Measurements from ENCODE around the gene ACOT8. TPM values are rescaled to one million over a fixed set of nuclear protein-coding genes. Genes with fewer than 3 reads are reported as not detected.

ACOT8 gene
- total and polyA plus RNA-seq, 7 donors, result 20.2 to 32.9 (median 29.3) TPM

DNA sequence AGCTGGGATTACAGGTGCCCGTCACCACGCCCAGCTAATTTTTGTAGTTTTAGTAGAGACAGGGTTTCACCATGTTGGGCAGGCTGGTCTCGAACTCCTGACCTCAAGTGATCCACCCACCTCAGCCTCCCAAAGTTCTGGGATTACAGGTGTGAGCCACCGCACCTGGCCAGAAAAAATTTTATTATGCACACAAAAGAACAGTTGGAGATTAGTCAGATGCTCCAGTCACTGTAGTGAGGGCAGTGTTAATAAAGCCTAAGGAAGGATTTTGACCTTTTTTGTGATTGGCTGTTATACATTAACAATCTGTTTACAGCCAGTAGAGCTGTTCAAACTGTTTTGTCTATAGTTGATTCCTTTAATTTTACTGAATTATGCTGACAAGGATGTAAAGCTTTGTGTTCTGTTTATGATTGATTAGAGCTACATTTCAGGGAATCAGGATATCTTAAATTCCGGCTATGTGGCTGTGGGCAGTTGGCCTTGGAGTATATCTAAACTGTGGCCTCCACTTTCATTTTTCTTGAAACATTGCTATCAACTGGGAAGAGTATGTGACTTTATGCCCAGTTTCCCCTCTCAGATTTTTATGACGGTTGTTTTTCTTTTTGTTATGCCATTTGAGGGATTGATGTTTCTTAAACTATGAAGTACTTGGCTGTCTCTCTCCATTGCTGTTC lies 10.1 kb upstream of the ACOT8 start:
- WGBS, 3 donors, result 90 to 92% (median 90%) methylated on average over 6 of the region's 6 CpGs
- ATAC-seq (no peak), DNase-seq (no peak)
- intact Hi-C loops (cut with DNase I), result no loop called here
- Histone ChIP-seq H3K27me3 (ENCODE audit: insufficient read depth in 3 of 3, low read length in 2 of 3) (no peaks in the 10 kb centered on the region), H3K9me3 (no peaks in the 10 kb centered on the region), H3K4me1 (no peaks in the 10 kb centered on the region), H3K4me3 (no peak overlapping the region), H3K27ac (no peak overlapping the region), H3K36me3 (ENCODE audit: insufficient read depth in 1 of 2, low read depth in 1 of 2) (no peaks in the 10 kb centered on the region)
- TF ChIP-seq, protein P1, sequence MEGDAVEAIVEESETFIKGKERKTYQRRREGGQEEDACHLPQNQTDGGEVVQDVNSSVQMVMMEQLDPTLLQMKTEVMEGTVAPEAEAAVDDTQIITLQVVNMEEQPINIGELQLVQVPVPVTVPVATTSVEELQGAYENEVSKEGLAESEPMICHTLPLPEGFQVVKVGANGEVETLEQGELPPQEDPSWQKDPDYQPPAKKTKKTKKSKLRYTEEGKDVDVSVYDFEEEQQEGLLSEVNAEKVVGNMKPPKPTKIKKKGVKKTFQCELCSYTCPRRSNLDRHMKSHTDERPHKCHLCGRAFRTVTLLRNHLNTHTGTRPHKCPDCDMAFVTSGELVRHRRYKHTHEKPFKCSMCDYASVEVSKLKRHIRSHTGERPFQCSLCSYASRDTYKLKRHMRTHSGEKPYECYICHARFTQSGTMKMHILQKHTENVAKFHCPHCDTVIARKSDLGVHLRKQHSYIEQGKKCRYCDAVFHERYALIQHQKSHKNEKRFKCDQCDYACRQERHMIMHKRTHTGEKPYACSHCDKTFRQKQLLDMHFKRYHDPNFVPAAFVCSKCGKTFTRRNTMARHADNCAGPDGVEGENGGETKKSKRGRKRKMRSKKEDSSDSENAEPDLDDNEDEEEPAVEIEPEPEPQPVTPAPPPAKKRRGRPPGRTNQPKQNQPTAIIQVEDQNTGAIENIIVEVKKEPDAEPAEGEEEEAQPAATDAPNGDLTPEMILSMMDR (IDR thresholded peaks at IDR 0.05), result no peak

DNA sequence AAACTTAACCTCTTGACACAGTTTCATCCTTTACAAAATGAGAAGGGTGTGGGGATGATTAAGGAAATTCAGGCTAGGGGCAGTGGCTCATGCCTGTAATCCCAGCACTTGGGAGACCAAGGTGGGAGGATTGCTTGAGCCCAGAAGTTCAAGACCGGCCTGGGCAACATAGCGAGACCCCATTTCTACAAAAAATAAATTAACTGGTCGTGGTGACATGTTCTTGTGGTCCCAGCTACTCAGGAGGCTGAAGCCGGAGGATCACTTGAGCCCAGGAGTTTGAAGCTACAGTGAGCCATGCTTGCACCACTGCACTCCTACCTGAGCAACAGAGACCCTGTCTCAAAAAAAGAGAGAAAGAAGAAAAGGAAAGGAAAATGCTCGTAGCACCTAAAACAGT lies 9.3 kb upstream of the ACOT8 start:
- WGBS, 3 donors, result 90 to 93% (median 91%) methylated on average over 5 of the region's 5 CpGs
- Histone ChIP-seq H3K27ac (no peak overlapping the region), H3K4me3 (no peak overlapping the region), H3K27me3 (ENCODE audit: insufficient read depth in 3 of 3, low read length in 2 of 3) (no peaks in the 10 kb centered on the region), H3K4me1 (no peaks in the 10 kb centered on the region), H3K9me3 (no peaks in the 10 kb centered on the region), H3K36me3 (ENCODE audit: insufficient read depth in 1 of 2, low read depth in 1 of 2) (no peaks in the 10 kb centered on the region)
- intact Hi-C loops (cut with DNase I), result no loop called here
- DNase-seq, result no peak
- TF ChIP-seq, protein P1 (IDR thresholded peaks at IDR 0.05), result no peak
- no peak for ATAC-seq

DNA sequence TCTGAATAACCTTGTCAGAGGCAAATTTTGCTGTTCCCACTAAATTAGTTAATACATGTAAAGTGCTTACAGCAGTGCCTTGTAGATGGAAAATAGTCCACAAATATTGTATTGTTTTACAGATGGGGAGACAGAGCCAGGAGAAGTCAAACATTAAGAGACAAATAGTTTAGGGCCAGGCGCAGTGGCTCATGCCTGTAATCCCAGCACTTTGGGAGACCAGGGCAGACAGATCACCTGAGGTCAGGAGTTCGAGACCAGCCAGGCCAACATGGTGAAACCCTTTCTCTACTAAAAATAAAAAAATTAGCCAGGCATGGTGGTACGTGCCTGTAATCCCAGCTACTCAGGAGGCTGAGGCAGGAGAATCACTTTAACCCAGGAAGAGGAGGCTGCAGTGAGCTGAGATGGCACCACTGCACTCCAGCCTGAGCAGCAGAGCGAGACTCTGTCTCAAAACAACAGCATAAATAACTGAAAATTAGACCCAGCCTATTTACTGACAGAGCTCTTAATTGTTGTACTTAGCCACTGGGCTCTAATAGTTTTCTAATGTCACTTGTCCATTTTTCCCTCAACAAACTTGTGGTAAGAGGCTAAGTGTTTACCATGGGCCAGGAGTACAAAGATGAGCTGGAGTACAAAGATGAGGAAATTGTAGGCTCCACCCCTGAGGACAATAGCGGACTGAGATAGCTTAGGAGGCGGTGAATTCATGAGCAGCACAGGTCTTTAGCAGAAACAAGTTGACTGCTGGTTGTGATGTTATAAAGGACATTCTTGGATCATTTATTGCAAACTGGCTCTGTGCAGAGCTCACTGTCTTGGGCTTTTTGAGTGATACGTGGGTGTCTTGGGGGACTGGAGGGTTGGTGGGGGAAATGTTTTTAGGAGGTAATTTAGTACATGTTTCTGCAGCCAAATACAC lies 6.6 kb upstream of the ACOT8 start:
- no peaks in the 10 kb centered on the region for H3K9me3 ChIP-seq
- ATAC-seq, result no peak
- no peaks in the 10 kb centered on the region for H3K36me3 ChIP-seq (ENCODE audit: insufficient read depth in 1 of 2, low read depth in 1 of 2)
- WGBS, 3 donors, result 89 to 92% (median 91%) methylated on average over 7 of the region's 7 CpGs
- no peak for DNase-seq
- TF ChIP-seq, protein P1 (IDR thresholded peaks at IDR 0.05), result no peak
- no peaks in the 10 kb centered on the region for H3K4me1 ChIP-seq
- H3K27ac ChIP-seq, result no peak overlapping the region
- intact Hi-C loops (cut with DNase I), result no loop called here
- H3K4me3 ChIP-seq, result no peak overlapping the region
- H3K27me3 ChIP-seq (ENCODE audit: insufficient read depth in 3 of 3, low read length in 2 of 3), result no peaks in the 10 kb centered on the region

- H3K4me3 ChIP-seq, result no peak overlapping the region
- WGBS, 3 donors, result 90 to 94% (median 92%) methylated on average over 7 of the region's 7 CpGs
- H3K27ac ChIP-seq, result no peak overlapping the region
- DNase-seq (no peak), ATAC-seq (no peak)
- no peaks in the 10 kb centered on the region for H3K27me3 ChIP-seq (ENCODE audit: insufficient read depth in 3 of 3, low read length in 2 of 3)
- H3K9me3 ChIP-seq, result no peaks in the 10 kb centered on the region
- no peaks in the 10 kb centered on the region for H3K36me3 ChIP-seq (ENCODE audit: insufficient read depth in 1 of 2, low read depth in 1 of 2)
- TF ChIP-seq, protein P1 (IDR thresholded peaks at IDR 0.05), result no peak
- intact Hi-C loops (cut with DNase I), result no loop called here
- H3K4me1 ChIP-seq, result peaks cover 2% of the 10 kb centered on the region
Observed at GRCh38 chr20:45861221-45862075, 4.3 kb upstream of the ACOT8 start.
